ENCODE results near the gene INPP5A. TPM values are rescaled to one million over a fixed set of nuclear protein-coding genes. Genes with fewer than 3 reads are reported as not detected.

Gene INPP5A
- total and polyA plus RNA-seq, 10 of the 15 experiments (the other 5 are each of a cell fraction or from before 2014, with no cell fraction given) = 0.52 to 15.0 (median 6.3) TPM

- ChIA-PET RAD21 (ENCODE audit: unreplicated experiment) (no interaction called here), SMC1A (ENCODE audit: uncharacterized antibody, unreplicated experiment) (no interaction called here), POLR2A (no interaction called here), CTCF (no interaction called here)
- no peaks in the 10 kb centered on the region for H3K36me3 ChIP-seq (ENCODE audit: control insufficient read depth in 2 of 2, insufficient read depth in 2 of 2, low read length in 1 of 2)
- H4K20me1 ChIP-seq (ENCODE audit: control insufficient read depth, insufficient read depth) = no peaks in the 10 kb centered on the region
- no peaks in the 10 kb centered on the region for H3K4me1 ChIP-seq (ENCODE audit: control insufficient read depth, insufficient read depth, low read length)
- no TSS peak for BruUV-seq (replicated peaks)
- TF ChIP-seq CTCF (IDR thresholded peaks at IDR 0.05 in 2 of 3, conservative IDR thresholded peaks at IDR 0.05 in 1 of 3; ENCODE audit: control insufficient read depth in 2 of 3, extremely low read depth in 1 of 3, insufficient read depth in 1 of 3, low read depth in 3 of 3, low read length in 3 of 3) (no peak), IRF3 (IDR thresholded peaks at IDR 0.05) (no peak)
- intact Hi-C loops (cut with micrococcal nuclease; ENCODE audit: unreplicated experiment) = no loop called here
- no peak overlapping the region for H3K4me2 ChIP-seq (ENCODE audit: control insufficient read depth, insufficient read depth)
- ATAC-seq = no peak
- no peak for DNase-seq (ENCODE audit: low read depth, low spot score)
- 33% methylated on average over 18 of the region's 28 CpGs for WGBS (ENCODE audit: insufficient coverage, insufficient replicate concordance, low lambda C conversion rate, missing lambda C conversion rate)
- no peak overlapping the region for H3K27ac ChIP-seq (ENCODE audit: control insufficient read depth, insufficient read depth)
- no peak for FAIRE-seq
- no peaks in the 10 kb centered on the region for H3K79me2 ChIP-seq (ENCODE audit: control insufficient read depth, insufficient read depth, low read length)
- H2AFZ ChIP-seq (ENCODE audit: control insufficient read depth, low read depth, low read length) = no peak overlapping the region
- H3K9ac ChIP-seq (ENCODE audit: control insufficient read depth, insufficient read depth, low read length) = no peak overlapping the region
- no peak overlapping the region for H3K4me3 ChIP-seq
- no peaks in the 10 kb centered on the region for H3K27me3 ChIP-seq (replicated peaks in 1 of 2; ENCODE audit: control insufficient read depth in 2 of 2, insufficient read depth in 2 of 2, low read length in 1 of 2)
- in situ Hi-C loops (cut with MboI) = no loop called here
- no peaks in the 10 kb centered on the region; the same call in 2 of the 3 replicates for H3K9me3 ChIP-seq (replicated peaks; ENCODE audit: control insufficient read depth, insufficient read depth, low read length)
Observed at GRCh38 chr10:132813560-132814468, 276.2 kb downstream of the INPP5A start.

Measured in GM12878 (cell line).